HepG2 (cell line): Measurements from ENCODE around the gene CTNNBIP1. TPM values are rescaled to one million over a fixed set of nuclear protein-coding genes. Genes with fewer than 3 reads are reported as not detected.

Experiments
- ATAC-seq: fragments of 200-7000 bp; cut with Tn5 transposase; 3 replicates; pipeline ENCODE4 v1.9.1; 2020; ENCODE audit warnings: mild to moderate bottlenecking, moderate library complexity
- BruUV-seq: library from RNA; stranded (reverse); fragments of 400-500 nt; replicated peaks from 2 replicates; lab custom pipeline; 2021; lab: Mats Ljungman, UMichigan
- CTCF ChIA-PET: fragments of 300-600 bp; formaldehyde crosslinking; extraction: SDS; loops from one replicate; lab custom pipeline; 2021; ENCODE audit warnings: low total read pairs, inconsistent platforms, low intra/inter-chr PET ratio; lab: Yijun Ruan, JAX
- POLR2A ChIA-PET: fragments of 350-600 bp; sonication (Branson Sonifier 250); formaldehyde crosslinking; loops from one replicate; lab custom pipeline; 2020; ENCODE audit warnings: antibody characterized with exemption, inconsistent platforms; lab: Yijun Ruan, JAX
- DNase-seq: peaks from one replicate; pipeline ENCODE4 v3.0.0-alpha.2; 2015; ENCODE audit warnings: low spot score
- FAIRE-seq: peaks from 3 replicates; lab custom pipeline; 2011; peaks lifted over from hg19 to GRCh38; lab: Jason Lieb, UNC
- H2AFZ ChIP-seq: one replicate; pipeline ENCODE4 v1.6.1; 2011; ENCODE audit warnings: low read length, inconsistent platforms
- H3K27ac ChIP-seq: fragments of 300-600 bp; 3 replicates; pipeline ENCODE4 v1.8.0; 2011; ENCODE audit warnings: mixed run types, mild to moderate bottlenecking, mixed read lengths, low read length, inconsistent platforms; ENCODE audit not compliant: insufficient read depth; ENCODE audit errors: extremely low read length
- H3K27me3 ChIP-seq, 2 experiments: fragments of 200-600 bp in 1 of 2; 2 replicates in 1 of 2; 3 replicates in 1 of 2; pipeline versions ENCODE4 v1.6.0 to v1.8.0; 2011; ENCODE audit warnings: low read length in 2 of 2, mild to moderate bottlenecking in 2 of 2, moderate library complexity in 2 of 2, inconsistent platforms in 1 of 2; ENCODE audit not compliant: insufficient read depth in 2 of 2, control insufficient read depth in 1 of 2
- H3K36me3 ChIP-seq, 2 experiments: fragments of 200-600 bp in 1 of 2; replicated peaks in 1 of 2; 2 replicates in 1 of 2; 3 replicates in 1 of 2; pipeline versions ENCODE4 v1.5.1 to v1.8.0; 2011; ENCODE audit warnings: low read length in 2 of 2, inconsistent platforms in 1 of 2; ENCODE audit not compliant: insufficient read depth in 2 of 2, control insufficient read depth in 1 of 2
- H3K4me1 ChIP-seq: 2 replicates; pipeline ENCODE4 v1.5.1; 2012; ENCODE audit warnings: low read length, inconsistent platforms; ENCODE audit not compliant: insufficient read depth
- H3K4me2 ChIP-seq: 2 replicates; pipeline ENCODE4 v1.6.0; 2011; ENCODE audit warnings: low read depth, low read length, inconsistent platforms
- H3K4me3 ChIP-seq, 3 experiments: fragments of 200-600 bp in 1 of 3; sonication (generic), shearing (Covaris generic) in 1 of 3; replicated peaks in 1 of 3; 2 replicates each; pipeline ENCODE4 v1.5.1; 2011 to 2016; ENCODE audit warnings: low read length in 3 of 3, inconsistent platforms in 2 of 3, low read depth in 2 of 3, mild to moderate bottlenecking in 2 of 3, control low read depth in 1 of 3, mixed read lengths in 1 of 3; ENCODE audit not compliant: insufficient read depth in 1 of 3
- H3K79me2 ChIP-seq: one replicate; pipeline ENCODE4 v1.6.1; 2011; ENCODE audit warnings: low read length, inconsistent platforms; ENCODE audit not compliant: insufficient read depth
- H3K9ac ChIP-seq: 2 replicates; pipeline ENCODE4 v1.6.0; 2011; ENCODE audit warnings: mild to moderate bottlenecking, low read depth, low read length, inconsistent platforms; ENCODE audit not compliant: insufficient read depth
- H3K9me3 ChIP-seq: 2 replicates; pipeline ENCODE4 v1.5.1; 2012; ENCODE audit warnings: mild to moderate bottlenecking, low read length
- H4K20me1 ChIP-seq: 2 replicates; pipeline ENCODE4 v1.6.0; 2011; ENCODE audit warnings: inconsistent platforms, mild to moderate bottlenecking, low read length, moderate library complexity; ENCODE audit not compliant: insufficient read depth
- CEBPB ChIP-seq: IDR thresholded peaks from 2 replicates; pipeline ENCODE4 v1.6.1; 2011; ENCODE audit warnings: low read depth, low read length, improper control_type of control experiment, borderline replicate concordance
- CEBPG ChIP-seq: IDR thresholded peaks from 2 replicates; pipeline ENCODE4 v1.6.1; 2016
- HMG20B ChIP-seq: conservative IDR thresholded peaks from 2 replicates; pipeline ENCODE4 v1.6.1; 2016; ENCODE audit warnings: missing genetic modification reagents, missing compliant biosample characterization
- MED1 ChIP-seq: sonication (generic); formaldehyde crosslinking; IDR thresholded peaks from 2 replicates; pipeline ENCODE4 v1.4.0; 2020; ENCODE audit warnings: missing genetic modification reagents
- ZNF788 ChIP-seq: sonication (generic); formaldehyde crosslinking; IDR thresholded peaks from 2 replicates; pipeline ENCODE4 v1.5.0; 2020; ENCODE audit warnings: mild to moderate bottlenecking, missing genetic modification reagents, borderline replicate concordance
- WGBS: methylation state at CpG from one replicate; pipeline ENCODE4 v1.1.6; 2017; ENCODE audit warnings: low lambda C conversion rate; 5-methylcytosine and 5-hydroxymethylcytosine counted together
- in situ Hi-C: cut with HindIII; loops from 2 replicates; pipeline ENCODE4 v1.10.0; 2017; ENCODE audit warnings: low pct_unique_long_range_greater_than_20kb; ENCODE audit not compliant: extremely low pct_ligation_motif_present
- intact Hi-C: fragments of 100-400 bp; cut with micrococcal nuclease; formaldehyde crosslinking; loops from one replicate; pipeline ENCODE4 v1.10.0; 2022; ENCODE audit not compliant: unreplicated experiment
- polyA plus RNA-seq, 8 experiments: library from polyadenylated mRNA; depleted of rRNA in 3 of 8; stranded (reverse) in 7 of 8; unstranded in 1 of 8; fragments of >200 nt; fragmentation: Illumina TruSeq in 4 of 8; extraction: Trizol in 4 of 8; gene quantifications; 2 replicates each; pipeline versions ENCODE4 v1.2.1 to v1.2.3, GENCODE V29; 2011 to 2016; ENCODE audit warnings: low read depth in 4 of 8, missing spikeins in 1 of 8, mixed read lengths in 1 of 8; ENCODE audit not compliant: insufficient read depth in 1 of 8
- total RNA-seq, 5 experiments: library from RNA; depleted of rRNA; stranded (reverse); fragments of >200 nt; fragmentation: Illumina TruSeq; extraction: Trizol; gene quantifications; 2 replicates each; pipeline ENCODE4 v1.2.3, GENCODE V29; 2016; ENCODE audit warnings: low read depth in 1 of 5
- TF ChIP-seq, protein P1 (sequence below): sonication (generic); formaldehyde crosslinking; IDR thresholded peaks from 2 replicates; pipeline ENCODE4 v1.9.0; 2021; ENCODE audit warnings: missing genetic modification reagents, mild to moderate bottlenecking, borderline replicate concordance
- TF ChIP-seq, protein P2 (sequence below): sonication (generic); formaldehyde crosslinking; IDR thresholded peaks from 2 replicates; pipeline ENCODE4 v1.4.0; 2020; ENCODE audit warnings: missing genetic modification reagents, borderline replicate concordance

CTNNBIP1 gene
- total and polyA plus RNA-seq, 2 of the 13 experiments (the other 11 are each of a cell fraction or from before 2014, with no cell fraction given): 71.7 to 83.0 TPM

DNA sequence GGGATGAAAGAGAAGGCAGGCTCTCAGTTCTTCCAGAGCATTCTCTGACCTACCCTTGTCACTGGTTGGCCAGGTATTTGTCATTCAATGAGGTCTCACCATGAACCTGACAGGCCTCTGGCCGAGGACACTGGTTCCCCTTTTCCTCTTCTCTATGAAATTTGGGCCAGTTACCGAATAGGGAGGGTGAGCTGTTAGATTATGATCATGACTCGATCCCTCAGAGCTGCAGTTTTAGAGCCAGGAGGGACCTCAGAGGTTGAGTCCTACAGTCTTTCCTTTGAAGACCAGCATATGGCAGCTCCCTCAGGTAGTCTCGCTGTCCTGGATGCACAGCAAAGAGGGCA lies 56.8 kb downstream of the CTNNBIP1 start (continued):
- TF ChIP-seq, protein P1, sequence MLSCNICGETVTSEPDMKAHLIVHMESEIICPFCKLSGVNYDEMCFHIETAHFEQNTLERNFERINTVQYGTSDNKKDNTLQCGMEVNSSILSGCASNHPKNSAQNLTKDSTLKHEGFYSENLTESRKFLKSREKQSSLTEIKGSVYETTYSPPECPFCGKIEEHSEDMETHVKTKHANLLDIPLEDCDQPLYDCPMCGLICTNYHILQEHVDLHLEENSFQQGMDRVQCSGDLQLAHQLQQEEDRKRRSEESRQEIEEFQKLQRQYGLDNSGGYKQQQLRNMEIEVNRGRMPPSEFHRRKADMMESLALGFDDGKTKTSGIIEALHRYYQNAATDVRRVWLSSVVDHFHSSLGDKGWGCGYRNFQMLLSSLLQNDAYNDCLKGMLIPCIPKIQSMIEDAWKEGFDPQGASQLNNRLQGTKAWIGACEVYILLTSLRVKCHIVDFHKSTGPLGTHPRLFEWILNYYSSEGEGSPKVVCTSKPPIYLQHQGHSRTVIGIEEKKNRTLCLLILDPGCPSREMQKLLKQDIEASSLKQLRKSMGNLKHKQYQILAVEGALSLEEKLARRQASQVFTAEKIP (CRISPR knock-in tag): no peak
- TF ChIP-seq, protein P2, sequence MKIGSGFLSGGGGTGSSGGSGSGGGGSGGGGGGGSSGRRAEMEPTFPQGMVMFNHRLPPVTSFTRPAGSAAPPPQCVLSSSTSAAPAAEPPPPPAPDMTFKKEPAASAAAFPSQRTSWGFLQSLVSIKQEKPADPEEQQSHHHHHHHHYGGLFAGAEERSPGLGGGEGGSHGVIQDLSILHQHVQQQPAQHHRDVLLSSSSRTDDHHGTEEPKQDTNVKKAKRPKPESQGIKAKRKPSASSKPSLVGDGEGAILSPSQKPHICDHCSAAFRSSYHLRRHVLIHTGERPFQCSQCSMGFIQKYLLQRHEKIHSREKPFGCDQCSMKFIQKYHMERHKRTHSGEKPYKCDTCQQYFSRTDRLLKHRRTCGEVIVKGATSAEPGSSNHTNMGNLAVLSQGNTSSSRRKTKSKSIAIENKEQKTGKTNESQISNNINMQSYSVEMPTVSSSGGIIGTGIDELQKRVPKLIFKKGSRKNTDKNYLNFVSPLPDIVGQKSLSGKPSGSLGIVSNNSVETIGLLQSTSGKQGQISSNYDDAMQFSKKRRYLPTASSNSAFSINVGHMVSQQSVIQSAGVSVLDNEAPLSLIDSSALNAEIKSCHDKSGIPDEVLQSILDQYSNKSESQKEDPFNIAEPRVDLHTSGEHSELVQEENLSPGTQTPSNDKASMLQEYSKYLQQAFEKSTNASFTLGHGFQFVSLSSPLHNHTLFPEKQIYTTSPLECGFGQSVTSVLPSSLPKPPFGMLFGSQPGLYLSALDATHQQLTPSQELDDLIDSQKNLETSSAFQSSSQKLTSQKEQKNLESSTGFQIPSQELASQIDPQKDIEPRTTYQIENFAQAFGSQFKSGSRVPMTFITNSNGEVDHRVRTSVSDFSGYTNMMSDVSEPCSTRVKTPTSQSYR (CRISPR knock-in tag): no peak
- no peak for TF ChIP-seq MED1
- TF ChIP-seq HMG20B (CRISPR knock-in tag): no peak

DNA sequence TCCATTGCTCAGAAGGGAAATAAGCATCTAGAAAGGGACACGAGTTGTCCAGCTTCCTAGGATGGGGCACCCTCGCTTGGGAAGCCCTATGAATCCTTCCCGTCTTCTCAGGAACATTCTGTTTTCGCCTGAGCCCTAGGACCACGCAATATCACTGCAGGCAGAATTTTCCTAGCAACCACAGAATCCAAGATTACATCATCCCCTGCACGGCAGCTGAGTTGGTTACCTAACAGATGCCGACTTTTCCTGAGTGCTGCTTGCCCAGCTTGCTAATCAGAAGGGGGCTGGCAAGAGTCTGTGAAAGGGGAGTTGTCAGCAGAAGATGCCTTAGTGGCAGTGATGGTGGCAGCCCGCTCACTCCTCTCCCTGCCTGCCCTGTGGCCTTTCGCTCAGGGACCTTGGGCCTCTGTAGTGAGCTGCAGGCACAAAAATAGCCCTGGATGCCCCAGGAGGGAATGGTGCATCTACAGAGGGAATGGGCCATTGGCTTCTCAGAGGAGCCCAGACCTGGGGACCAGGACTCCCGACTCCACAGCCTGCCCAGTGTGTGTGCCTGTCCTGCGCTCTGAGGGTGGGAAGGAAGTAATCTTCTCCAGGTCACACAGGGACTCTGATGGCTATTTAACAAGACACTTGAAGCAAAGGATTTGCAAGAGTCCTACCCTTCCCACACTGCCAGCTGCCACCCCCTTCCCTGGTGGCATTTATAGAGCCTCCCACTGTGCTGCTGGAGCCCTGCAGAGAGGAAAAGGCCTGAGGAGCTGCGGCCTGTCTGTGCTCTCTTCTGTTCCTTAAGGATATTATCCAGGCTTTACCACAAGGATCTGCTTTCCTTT lies 57.4 kb downstream of the CTNNBIP1 start:
- no peak for TF ChIP-seq ZNF788 (CRISPR knock-in tag)
- 0 out of 2 replicates have a peak, but pooled peaks have one; percentile 10 for TF ChIP-seq CEBPG (CRISPR knock-in tag)
- TF ChIP-seq CEBPB: peak; percentile 38; the same call in 1 of the 2 replicates
- TF ChIP-seq, all 625 proteins: peak for 2
- Histone ChIP-seq H3K4me3 (no peak overlapping the region), H3K4me2 (no peak overlapping the region), H3K4me1 (peaks cover 6% of the 10 kb centered on the region; the same call in 1 of the 2 replicates), H2AFZ (no peak overlapping the region), H3K36me3 (peaks cover 10 to 41% of the 10 kb centered on the region in 2 experiments; a peak in 4 of 5 replicates), H3K27ac (no peak overlapping the region), H3K79me2 (no peaks in the 10 kb centered on the region), H3K27me3 (no peaks in the 10 kb centered on the region), H4K20me1 (0 out of 2 replicates have a peak, but pooled peaks cover 3% of the 10 kb centered on the region), H3K9ac (no peak overlapping the region), H3K9me3 (0 out of 2 replicates have a peak, but pooled peaks cover 3% of the 10 kb centered on the region)
- intact Hi-C loops (no loop called here), in situ Hi-C loops (no loop called here)
- DNase-seq (no peak), FAIRE-seq (no peak), ATAC-seq (no peak)
- WGBS: 87% methylated on average over 9 of the region's 12 CpGs
- BruUV-seq: no TSS peak
- POLR2A ChIA-PET: no interaction called here
- CTCF ChIA-PET: no interaction called here
